ENCODE results near the gene C3orf20.
A peak's percentile ranks its signal among the peaks of the same experiment; 100 is the strongest.
"Not testable (repeated sequence)": the region's sequence is repeated elsewhere in the genome, so short reads cannot be mapped to it uniquely, and the experiment has no call there.

Gene C3orf20

GRCh38 chr3:14650193-14650592 is 24.7 kb upstream of the C3orf20 start:
- Histone ChIP-seq H3K9ac (ENCODE audit: low read length) (no peak overlapping the region), H3K27me3 (ENCODE audit: control insufficient read depth, insufficient read depth, low read length) (no peaks in the 10 kb centered on the region), H3K36me3 (ENCODE audit: control insufficient read depth, insufficient read depth, low read length) (peaks cover 17% of the 10 kb centered on the region), H3K4me1 (ENCODE audit: control insufficient read depth, insufficient read depth, low read length) (no peaks in the 10 kb centered on the region), H3K9me3 (ENCODE audit: control insufficient read depth, insufficient read depth, low read depth, low read length) (no peaks in the 10 kb centered on the region), H3K27ac (ENCODE audit: low read depth, low read length) (no peak overlapping the region), H3K4me3 (ENCODE audit: low read depth, low read length) (no peak overlapping the region)

GRCh38 chr3:14651440-14652251 is 23.3 kb upstream of the C3orf20 start, which contains the start of gene CCDC174:
Gene CCDC174, plus strand, starts transcription at chr3:14651762. Its CDS starts 75 bp downstream, at chr3:14651837.
- H3K4me1 ChIP-seq (ENCODE audit: control insufficient read depth, insufficient read depth, low read length): no peaks in the 10 kb centered on the region
- peak within 1 kb of the TSS; percentile 18; the same call in 1 of the 2 replicates for H3K27ac ChIP-seq (ENCODE audit: low read depth, low read length)
- peaks cover 31% of the 10 kb centered on the region for H3K36me3 ChIP-seq (ENCODE audit: control insufficient read depth, insufficient read depth, low read length)

GRCh38 chr3:14652360-14652907 is 22.5 kb upstream of the C3orf20 start:
- not testable (repeated sequence) for H3K4me1 ChIP-seq (ENCODE audit: control insufficient read depth, insufficient read depth, low read length); H3K27ac ChIP-seq (ENCODE audit: low read depth, low read length); H3K27me3 ChIP-seq (ENCODE audit: control insufficient read depth, insufficient read depth, low read length); H3K9me3 ChIP-seq (ENCODE audit: control insufficient read depth, insufficient read depth, low read depth, low read length)
- peaks cover 39% of the 10 kb centered on the region for H3K36me3 ChIP-seq (ENCODE audit: control insufficient read depth, insufficient read depth, low read length)
- peak overlapping the region; percentile 53 for H3K9ac ChIP-seq (ENCODE audit: low read length)
- H3K4me3 ChIP-seq (ENCODE audit: low read depth, low read length): peak overlapping the region; percentile 78

More at GRCh38 chr3:14651440-14652251, 23.3 kb upstream of the C3orf20 start, which contains the start of gene CCDC174:
- Histone ChIP-seq H3K4me3 (ENCODE audit: low read depth, low read length) (peak within 1 kb of the TSS; percentile 78), H3K9ac (ENCODE audit: low read length) (peak within 1 kb of the TSS; percentile 53), H3K9me3 (ENCODE audit: control insufficient read depth, insufficient read depth, low read depth, low read length) (no peaks in the 10 kb centered on the region), H3K27me3 (ENCODE audit: control insufficient read depth, insufficient read depth, low read length) (no peaks in the 10 kb centered on the region)

GRCh38 chr3:14657579-14657978 is 17.4 kb upstream of the C3orf20 start:
- Histone ChIP-seq H3K36me3 (ENCODE audit: control insufficient read depth, insufficient read depth, low read length) (peaks cover 89% of the 10 kb centered on the region), H3K4me3 (ENCODE audit: low read depth, low read length) (no peak overlapping the region), H3K9me3 (ENCODE audit: control insufficient read depth, insufficient read depth, low read depth, low read length) (no peaks in the 10 kb centered on the region), H3K27me3 (ENCODE audit: control insufficient read depth, insufficient read depth, low read length) (no peaks in the 10 kb centered on the region), H3K9ac (ENCODE audit: low read length) (no peak overlapping the region), H3K4me1 (ENCODE audit: control insufficient read depth, insufficient read depth, low read length) (no peaks in the 10 kb centered on the region), H3K27ac (ENCODE audit: low read depth, low read length) (no peak overlapping the region)

- H3K9me3 ChIP-seq (ENCODE audit: control insufficient read depth, insufficient read depth, low read depth, low read length): no peaks in the 10 kb centered on the region
- no peak overlapping the region for H3K4me3 ChIP-seq (ENCODE audit: low read depth, low read length)
- no peaks in the 10 kb centered on the region for H3K27me3 ChIP-seq (ENCODE audit: control insufficient read depth, insufficient read depth, low read length)
- H3K4me1 ChIP-seq (ENCODE audit: control insufficient read depth, insufficient read depth, low read length): no peaks in the 10 kb centered on the region
- peaks cover 96% of the 10 kb centered on the region for H3K36me3 ChIP-seq (ENCODE audit: control insufficient read depth, insufficient read depth, low read length)
- H3K9ac ChIP-seq (ENCODE audit: low read length): no peak overlapping the region
- H3K27ac ChIP-seq (ENCODE audit: low read depth, low read length): no peak overlapping the region
These were observed 16.0 kb upstream of the C3orf20 start for GRCh38 chr3:14658978-14659377.

GRCh38 chr3:14660942-14661341 is 14.0 kb upstream of the C3orf20 start:
- peaks cover 97% of the 10 kb centered on the region for H3K36me3 ChIP-seq (ENCODE audit: control insufficient read depth, insufficient read depth, low read length)
- H3K4me3 ChIP-seq (ENCODE audit: low read depth, low read length): no peak overlapping the region
- H3K9me3 ChIP-seq (ENCODE audit: control insufficient read depth, insufficient read depth, low read depth, low read length): no peaks in the 10 kb centered on the region
- no peaks in the 10 kb centered on the region for H3K27me3 ChIP-seq (ENCODE audit: control insufficient read depth, insufficient read depth, low read length)
- H3K9ac ChIP-seq (ENCODE audit: low read length): no peak overlapping the region
- H3K4me1 ChIP-seq (ENCODE audit: control insufficient read depth, insufficient read depth, low read length): no peaks in the 10 kb centered on the region
- H3K27ac ChIP-seq (ENCODE audit: low read depth, low read length): no peak overlapping the region

- Histone ChIP-seq H3K9ac (ENCODE audit: low read length) (no peak overlapping the region), H3K36me3 (ENCODE audit: control insufficient read depth, insufficient read depth, low read length) (peaks cover 95% of the 10 kb centered on the region), H3K27ac (ENCODE audit: low read depth, low read length) (no peak overlapping the region), H3K4me3 (ENCODE audit: low read depth, low read length) (no peak overlapping the region), H3K9me3 (ENCODE audit: control insufficient read depth, insufficient read depth, low read depth, low read length) (no peaks in the 10 kb centered on the region), H3K4me1 (ENCODE audit: control insufficient read depth, insufficient read depth, low read length) (no peaks in the 10 kb centered on the region), H3K27me3 (ENCODE audit: control insufficient read depth, insufficient read depth, low read length) (no peaks in the 10 kb centered on the region)
These were observed 11.4 kb upstream of the C3orf20 start for GRCh38 chr3:14663396-14664135.

- H3K9me3 ChIP-seq (ENCODE audit: control insufficient read depth, insufficient read depth, low read depth, low read length): no peaks in the 10 kb centered on the region
- no peaks in the 10 kb centered on the region for H3K27me3 ChIP-seq (ENCODE audit: control insufficient read depth, insufficient read depth, low read length)
- no peak overlapping the region for H3K27ac ChIP-seq (ENCODE audit: low read depth, low read length)
- H3K9ac ChIP-seq (ENCODE audit: low read length): no peak overlapping the region
- H3K4me3 ChIP-seq (ENCODE audit: low read depth, low read length): no peak overlapping the region
- peaks cover 95% of the 10 kb centered on the region for H3K36me3 ChIP-seq (ENCODE audit: control insufficient read depth, insufficient read depth, low read length)
- H3K4me1 ChIP-seq (ENCODE audit: control insufficient read depth, insufficient read depth, low read length): no peaks in the 10 kb centered on the region
These were observed 10.8 kb upstream of the C3orf20 start for GRCh38 chr3:14664170-14664569.

GRCh38 chr3:14672588-14672987 is 2.4 kb upstream of the C3orf20 start:
- H3K27me3 ChIP-seq (ENCODE audit: control insufficient read depth, insufficient read depth, low read length): no peaks in the 10 kb centered on the region
- H3K4me1 ChIP-seq (ENCODE audit: control insufficient read depth, insufficient read depth, low read length): no peaks in the 10 kb centered on the region
- H3K27ac ChIP-seq (ENCODE audit: low read depth, low read length): no peak overlapping the region
- no peaks in the 10 kb centered on the region for H3K9me3 ChIP-seq (ENCODE audit: control insufficient read depth, insufficient read depth, low read depth, low read length)
- peaks cover 52% of the 10 kb centered on the region for H3K36me3 ChIP-seq (ENCODE audit: control insufficient read depth, insufficient read depth, low read length)
- H3K9ac ChIP-seq (ENCODE audit: low read length): no peak overlapping the region
- H3K4me3 ChIP-seq (ENCODE audit: low read depth, low read length): no peak overlapping the region

- Histone ChIP-seq H3K4me1 (ENCODE audit: control insufficient read depth, insufficient read depth, low read length) (no peaks in the 10 kb centered on the region), H3K27me3 (ENCODE audit: control insufficient read depth, insufficient read depth, low read length) (no peaks in the 10 kb centered on the region), H3K9me3 (ENCODE audit: control insufficient read depth, insufficient read depth, low read depth, low read length) (peaks cover 12% of the 10 kb centered on the region), H3K27ac (ENCODE audit: low read depth, low read length) (no peak overlapping the region), H3K36me3 (ENCODE audit: control insufficient read depth, insufficient read depth, low read length) (peaks cover 10% of the 10 kb centered on the region), H3K9ac (ENCODE audit: low read length) (no peak overlapping the region), H3K4me3 (ENCODE audit: low read depth, low read length) (no peak overlapping the region)
These were observed 1.9 kb downstream of the C3orf20 start for GRCh38 chr3:14676881-14677280.

- Histone ChIP-seq H3K27me3 (ENCODE audit: control insufficient read depth, insufficient read depth, low read length) (no peaks in the 10 kb centered on the region), H3K27ac (ENCODE audit: low read depth, low read length) (no peak overlapping the region), H3K9ac (ENCODE audit: low read length) (no peak overlapping the region), H3K9me3 (ENCODE audit: control insufficient read depth, insufficient read depth, low read depth, low read length) (peaks cover 12% of the 10 kb centered on the region), H3K4me1 (ENCODE audit: control insufficient read depth, insufficient read depth, low read length) (no peaks in the 10 kb centered on the region), H3K4me3 (ENCODE audit: low read depth, low read length) (no peak overlapping the region), H3K36me3 (ENCODE audit: control insufficient read depth, insufficient read depth, low read length) (no peaks in the 10 kb centered on the region)
These were observed 3.1 kb downstream of the C3orf20 start for GRCh38 chr3:14678015-14678503.
